ENCODE data around the gene ABI1. TPM values are rescaled to one million over a fixed set of nuclear protein-coding genes. Genes with fewer than 3 reads are reported as not detected.

Gene ABI1
- total RNA-seq, 1 experiment from 2014 or later: 36.9 TPM

DNA sequence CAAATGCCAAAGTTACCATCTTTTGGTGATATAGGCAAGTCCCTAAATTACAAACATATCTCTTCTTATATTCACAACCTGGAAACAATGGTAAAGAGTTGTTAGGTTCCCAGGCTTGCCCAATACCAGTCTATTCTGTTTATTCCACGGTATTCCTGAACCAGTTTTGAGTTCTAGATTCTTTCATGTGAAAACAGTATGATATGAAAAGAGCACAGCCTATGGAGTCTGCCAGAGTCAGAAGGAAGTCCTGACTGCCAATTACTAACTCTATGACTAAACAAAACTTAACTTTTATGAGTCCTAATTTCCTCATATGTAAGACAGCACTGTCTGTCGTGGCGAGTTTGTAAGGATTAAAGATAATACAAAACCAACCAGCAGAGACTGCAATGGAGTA lies 5.6 kb downstream of the ABI1 start:
- peaks cover 0 to 6% (median 0%) of the 10 kb centered on the region in 3 experiments; a peak in 3 of 7 replicates for H3K36me3 Mint-ChIP-seq (ENCODE audit: insufficient read depth in 1 of 3, low read depth in 3 of 3)
- H3K27me3 ChIP-seq (ENCODE audit: insufficient read depth, low read length): no peaks in the 10 kb centered on the region
- no peak overlapping the region for H2AK5ac ChIP-seq (ENCODE audit: insufficient read length, low read length)
- no peak overlapping the region for H2BK5ac ChIP-seq (ENCODE audit: insufficient read length, low read length)
- WGBS (ENCODE audit: extremely low coverage, insufficient read length, low lambda C conversion rate): no CpG with 5 or more reads among the region's 3 CpGs
- H3K79me1 ChIP-seq (ENCODE audit: insufficient read depth, low read depth, low read length, poor library complexity, severe bottlenecking): peaks cover 10% of the 10 kb centered on the region
- no peaks in the 10 kb centered on the region for H3K9me3 ChIP-seq (ENCODE audit: control insufficient read depth, low read depth, low read length)
- no peak overlapping the region for H3T11ph ChIP-seq (ENCODE audit: low read length)
- H3K4ac ChIP-seq (ENCODE audit: low read depth, low read length): no peak overlapping the region
- H3K23me2 ChIP-seq (ENCODE audit: insufficient read length, low read depth, low read length, poor library complexity, severe bottlenecking): peaks cover 5% of the 10 kb centered on the region
- H3K4me1 ChIP-seq (ENCODE audit: insufficient read depth, low read length): no peaks in the 10 kb centered on the region
- H4K20me1 ChIP-seq (ENCODE audit: control insufficient read depth, insufficient read depth, insufficient read length): no peaks in the 10 kb centered on the region
- H3K79me2 ChIP-seq (ENCODE audit: insufficient read depth, low read length): peaks cover 32% of the 10 kb centered on the region; the same call in 1 of the 2 replicates
- H2AFZ ChIP-seq (ENCODE audit: low read length): no peak overlapping the region
- no peak overlapping the region for H3K27ac ChIP-seq (ENCODE audit: insufficient read length, low read depth, low read length)
- no peak overlapping the region for H3K27ac Mint-ChIP-seq
- H3K27me3 Mint-ChIP-seq (ENCODE audit: low read depth): no peaks in the 10 kb centered on the region
- H2BK12ac ChIP-seq (ENCODE audit: insufficient read length, low read depth, low read length): no peak overlapping the region
- no peak overlapping the region for H3K14ac ChIP-seq (ENCODE audit: insufficient read depth, low read length)
- H4K8ac ChIP-seq (replicated peaks; ENCODE audit: insufficient read length, low read depth, low read length): no peak overlapping the region
- no peak overlapping the region for H3K18ac ChIP-seq (ENCODE audit: insufficient read length, low read depth, low read length)
- H4K5ac ChIP-seq (ENCODE audit: insufficient read length, low read depth, low read length): no peak overlapping the region
- no peaks in the 10 kb centered on the region; a peak in 1 of 5 replicates for H3K9me3 Mint-ChIP-seq
- no peak for TF ChIP-seq CTCF (conservative IDR thresholded peaks at IDR 0.05)
- no peak overlapping the region for H3K9ac ChIP-seq (ENCODE audit: extremely low read depth, insufficient read length, low read length)
- DNase-seq: no peak
- no peak overlapping the region for H2BK15ac ChIP-seq (ENCODE audit: low read depth, low read length)
- H2BK20ac ChIP-seq (ENCODE audit: low read depth, low read length, poor library complexity, severe bottlenecking): no peak overlapping the region
- H3K56ac ChIP-seq (ENCODE audit: insufficient read length, low read depth, low read length): no peak overlapping the region
- peaks cover 26 to 27% of the 10 kb centered on the region in 2 experiments for H3K4me1 Mint-ChIP-seq
- H4K91ac ChIP-seq (ENCODE audit: insufficient read length, low read depth, low read length): no peak overlapping the region
- H2BK120ac ChIP-seq (ENCODE audit: low read depth, low read length, poor library complexity, severe bottlenecking): no peak overlapping the region
- no peak overlapping the region for H3K4me3 Mint-ChIP-seq
- no peak overlapping the region for H3K23ac ChIP-seq (ENCODE audit: insufficient read length, low read depth, low read length)
- no peak overlapping the region for H3K4me2 ChIP-seq (ENCODE audit: insufficient read depth, insufficient read length, low read length)

Measured in H9 (cell line).